ENCODE data around the gene MPZL3. TPM values are rescaled to one million over a fixed set of nuclear protein-coding genes. Genes with fewer than 3 reads are reported as not detected.
A peak's percentile ranks its signal among the peaks of the same experiment; 100 is the strongest.

Gene MPZL3
- total RNA-seq, 1 experiment from 2014 or later, result not detected

DNA sequence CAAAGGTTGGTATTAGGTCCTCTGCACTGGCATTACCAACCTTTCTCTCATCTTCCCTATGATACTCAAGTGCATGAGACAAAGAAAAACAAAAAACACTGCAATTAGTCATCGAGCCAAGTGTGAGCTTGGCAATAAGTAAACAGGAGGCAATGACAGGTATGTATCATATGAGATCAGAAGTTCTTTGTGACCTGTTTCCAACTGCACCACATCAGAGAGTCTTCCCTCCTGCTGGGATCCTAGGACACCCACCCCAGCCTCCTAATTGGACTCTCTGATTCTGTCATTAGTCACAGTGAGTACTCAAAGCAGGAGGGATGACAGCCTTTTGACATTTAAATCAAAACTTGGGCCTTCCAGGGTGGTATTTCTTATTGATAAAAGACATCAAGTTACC lies 19.5 kb downstream of the MPZL3 start:
- DNase-seq (ENCODE audit: low read depth), result no peak

DNA sequence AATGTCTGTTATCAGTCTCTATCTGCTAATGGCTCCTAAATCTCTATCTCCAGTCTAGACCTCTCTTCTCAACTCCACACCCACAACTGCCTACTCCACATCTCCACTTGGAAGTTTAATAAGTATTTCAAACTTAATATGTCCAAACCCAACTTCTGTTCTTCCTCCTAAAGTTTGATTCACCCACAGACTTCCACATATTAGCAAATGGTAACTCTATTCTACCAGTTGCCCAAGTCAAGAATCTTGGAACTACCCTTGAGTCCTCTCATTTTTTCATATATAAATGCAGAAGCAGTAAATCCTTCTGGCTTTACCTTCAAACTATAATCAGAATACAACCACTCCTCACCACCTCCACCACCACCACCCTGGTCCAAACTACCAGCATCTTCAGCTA lies 20.7 kb downstream of the MPZL3 start:
- no peak for DNase-seq (ENCODE audit: low read depth)

DNA sequence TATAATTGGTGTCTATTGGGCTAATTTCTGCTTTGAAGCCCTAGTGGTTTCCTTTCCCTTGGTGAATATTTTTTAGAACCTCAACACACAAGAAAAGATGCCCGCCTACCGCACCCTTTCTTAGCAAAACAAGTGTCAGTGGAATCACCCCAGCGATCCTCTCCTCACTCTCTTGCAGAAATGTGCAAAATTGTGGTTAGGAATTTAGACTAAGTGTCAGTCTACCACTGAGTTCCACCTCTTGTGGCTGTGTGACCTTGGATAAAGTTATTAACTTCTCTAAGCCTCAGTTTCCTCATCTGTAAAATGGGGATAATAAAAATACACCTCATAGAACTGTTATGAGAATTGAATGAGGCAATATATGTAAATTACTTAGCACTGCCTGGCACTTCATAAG lies 22.1 kb downstream of the MPZL3 start:
- no peak for DNase-seq (ENCODE audit: low read depth)

DNA sequence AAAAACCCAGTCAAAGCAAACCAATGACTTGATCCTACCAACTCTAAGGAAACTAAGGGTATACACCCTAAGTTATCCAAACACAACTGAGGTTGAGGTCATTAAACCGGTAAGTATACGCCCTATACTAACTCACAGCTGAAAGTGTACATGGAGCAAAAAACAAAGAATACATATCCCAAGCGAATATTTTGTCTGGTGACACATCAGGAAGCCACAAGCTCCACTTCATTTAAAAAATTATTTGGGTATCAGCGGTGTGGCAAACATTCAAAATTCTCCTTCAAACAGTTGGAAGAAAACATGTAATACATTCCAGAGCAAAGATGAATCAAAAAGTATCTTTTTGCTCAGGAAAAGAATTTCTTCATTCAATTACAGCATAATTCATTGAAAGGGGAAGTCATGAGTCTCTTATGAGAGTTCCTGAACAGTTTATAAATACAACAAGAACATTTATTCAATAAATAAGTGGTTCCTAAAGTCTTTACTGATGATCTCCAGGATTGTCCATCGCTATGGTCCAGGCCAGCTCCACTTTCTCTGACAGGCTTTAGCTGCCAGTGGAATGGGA lies 22.8 kb downstream of the MPZL3 start:
- no peak for DNase-seq (ENCODE audit: low read depth)

DNA sequence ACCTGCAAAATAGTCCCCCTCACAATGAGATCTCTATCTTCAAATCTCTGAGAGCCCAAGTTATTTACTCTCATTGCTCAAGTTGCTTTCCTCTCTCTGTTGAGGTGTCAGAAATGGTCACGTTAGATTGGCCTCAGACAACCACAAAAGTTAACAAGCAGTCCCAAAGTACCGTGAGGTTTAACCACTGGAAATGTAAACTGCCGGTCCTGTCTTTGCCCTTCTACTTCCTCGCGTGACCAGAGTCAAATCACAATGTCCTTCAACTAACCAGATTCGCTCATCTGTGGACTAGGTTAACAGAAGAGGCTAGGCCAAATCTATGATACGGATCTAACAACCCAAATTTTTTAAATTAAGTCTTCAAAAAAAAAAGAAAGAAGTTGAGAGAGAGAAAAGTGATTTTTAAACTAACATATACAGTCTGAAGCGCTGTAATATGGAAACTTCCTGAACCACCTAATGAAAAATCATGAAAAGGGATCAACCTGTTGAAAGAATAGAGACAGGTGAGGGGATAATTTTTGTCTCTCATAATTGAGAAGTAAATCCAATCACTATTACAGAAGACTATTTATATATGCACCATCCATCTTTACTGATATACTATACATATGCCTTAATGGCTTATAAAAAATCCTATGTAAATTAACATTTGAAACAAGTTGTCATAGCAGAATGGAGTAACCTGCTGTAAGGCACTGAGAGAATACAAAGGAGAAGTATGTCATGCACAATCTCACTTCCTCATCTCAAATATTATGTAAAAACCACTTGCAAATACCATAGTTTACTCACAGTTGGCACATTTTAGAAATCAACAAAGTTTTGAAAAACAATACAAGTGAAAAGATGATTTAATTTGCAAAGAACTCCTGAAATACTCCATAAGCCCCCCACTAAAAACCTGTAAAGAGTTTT lies 24.0 kb downstream of the MPZL3 start:
- DNase-seq (ENCODE audit: low read depth), result no peak

DNA sequence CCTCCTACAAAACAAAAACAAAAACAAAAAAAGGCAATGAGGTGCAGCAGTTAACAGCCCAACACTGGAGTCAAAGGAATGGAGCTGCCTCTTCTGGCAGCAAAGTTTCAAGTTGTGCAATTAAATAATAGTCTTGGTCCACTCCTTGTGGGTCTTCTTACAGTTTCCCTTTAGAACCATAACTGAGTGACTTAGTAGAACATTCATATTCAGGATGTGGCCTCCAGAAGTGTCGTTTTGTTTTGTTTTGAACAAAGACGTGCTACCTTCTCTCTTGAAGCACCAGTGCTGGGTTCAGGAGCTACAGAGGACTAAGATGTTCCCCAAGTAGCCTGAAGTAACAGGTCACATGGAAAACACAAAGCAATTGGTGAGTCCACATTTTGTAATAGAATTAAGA lies 25.4 kb downstream of the MPZL3 start:
- no peak for DNase-seq (ENCODE audit: low read depth)

DNA sequence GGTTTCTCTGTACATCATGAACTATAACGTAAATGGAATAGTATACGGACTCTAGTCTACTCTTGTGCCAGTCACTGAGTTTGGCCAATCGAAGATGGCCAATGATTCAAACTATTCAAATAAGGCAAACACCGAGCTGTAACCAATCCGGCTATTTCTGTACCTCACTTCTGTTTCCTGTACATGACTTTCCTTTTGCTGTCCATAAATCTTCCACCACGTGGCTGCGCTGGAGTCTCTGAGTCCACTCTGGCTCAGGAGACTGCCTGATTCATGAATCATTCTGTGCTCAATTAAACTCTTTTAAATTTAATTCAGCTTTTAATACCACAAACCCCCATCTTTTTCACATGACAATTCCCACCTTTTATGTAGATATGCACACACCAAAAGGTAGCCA lies 25.9 kb downstream of the MPZL3 start:
- DNase-seq (ENCODE audit: low read depth), result peak; percentile 19

DNA sequence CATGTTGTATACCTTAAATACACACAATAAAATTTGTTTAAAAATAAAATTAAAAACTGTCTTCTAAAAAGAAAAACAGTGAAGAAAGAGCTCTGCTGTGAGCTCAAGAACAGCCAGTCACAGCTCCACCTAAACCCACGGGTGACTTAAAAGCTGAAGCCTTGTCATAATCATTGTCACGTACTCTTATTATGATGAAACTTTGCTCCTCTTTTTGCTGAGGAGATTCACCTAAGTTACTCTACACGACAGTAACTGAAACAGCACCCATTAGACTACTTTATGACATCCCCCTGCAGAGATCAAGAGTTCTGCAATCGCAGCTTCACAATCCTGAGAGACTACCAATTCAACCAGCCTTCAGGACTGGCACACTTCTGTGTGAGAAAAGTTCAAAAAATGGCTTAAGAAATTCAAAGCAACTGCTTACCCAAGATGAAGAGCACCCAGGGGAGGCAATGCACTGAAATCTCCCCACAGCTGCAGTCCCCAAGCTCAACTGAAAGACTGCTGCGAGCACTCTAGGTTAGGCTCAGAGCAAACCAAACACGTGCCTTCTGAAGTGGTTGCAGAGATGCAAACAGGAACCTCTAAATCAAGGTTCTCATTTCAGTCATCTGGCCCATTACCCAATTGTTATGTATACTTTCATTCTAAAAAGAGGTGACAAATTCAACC lies 27.5 kb downstream of the MPZL3 start, which contains the start of gene JAML:
JAML (minus strand) TSS at position 501 of the 678 bp plus-strand sequence. CDS start 10,145 bp downstream, outside the sequence.
- DNase-seq (ENCODE audit: low read depth), result no peak

DNA sequence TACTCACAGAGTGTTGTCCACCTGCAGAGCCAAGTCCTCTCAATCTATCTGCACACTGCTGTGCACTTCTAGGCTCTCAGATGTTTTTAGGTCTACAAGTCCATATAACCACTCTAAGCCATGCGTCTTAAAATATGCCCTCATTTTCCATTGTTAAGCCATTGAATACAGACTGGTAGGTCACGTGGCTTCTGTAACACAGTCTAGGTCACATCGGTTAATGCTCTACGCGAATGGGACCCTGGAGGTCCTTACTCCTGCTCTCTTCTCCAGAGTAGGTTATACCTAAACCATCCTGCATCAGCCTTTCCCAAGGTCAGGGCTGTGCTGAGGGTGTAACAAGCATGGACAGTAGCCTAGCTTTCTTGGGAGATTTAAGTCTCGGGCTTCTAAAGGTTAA lies 28.2 kb downstream of the MPZL3 start:
- DNase-seq (ENCODE audit: low read depth), result no peak

DNA sequence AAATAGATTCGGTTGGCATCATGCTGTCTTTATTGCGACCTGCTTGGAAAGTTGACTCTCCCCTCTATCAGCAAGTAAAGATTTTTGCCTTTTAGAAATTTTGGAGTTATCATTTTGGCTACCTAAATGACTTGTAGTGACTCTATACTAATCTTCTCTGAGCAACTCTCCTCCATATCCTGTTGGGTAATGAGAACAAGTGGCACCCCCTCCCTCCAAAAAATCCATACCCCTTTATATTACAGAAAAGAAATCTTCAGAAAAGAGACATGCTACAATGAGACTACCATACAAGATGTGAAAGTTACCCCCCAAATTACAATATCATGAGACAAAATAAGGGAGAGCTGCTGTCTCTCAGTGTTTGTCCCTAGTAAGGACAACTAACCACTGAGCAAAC lies 28.6 kb downstream of the MPZL3 start:
- DNase-seq (ENCODE audit: low read depth), result no peak

DNA sequence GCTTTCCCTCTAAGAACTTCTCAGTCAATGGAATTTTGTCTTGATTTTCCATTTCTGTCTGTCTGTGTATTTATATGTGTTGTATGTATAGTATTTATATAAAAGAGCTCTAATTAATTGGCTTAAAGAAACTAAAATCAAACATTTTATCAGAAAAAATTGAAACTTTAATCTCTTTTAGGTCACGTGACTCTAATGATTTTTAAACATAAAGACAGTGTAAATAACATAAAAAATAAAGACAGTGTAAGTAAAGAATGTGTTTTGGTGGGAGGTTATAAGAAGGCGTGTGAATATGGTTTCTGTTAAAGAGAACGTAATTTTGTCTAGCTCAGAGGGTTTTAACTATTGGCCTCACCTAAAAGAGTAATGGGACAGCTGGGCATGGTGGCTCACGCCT lies 29.7 kb downstream of the MPZL3 start:
- DNase-seq (ENCODE audit: low read depth), result no peak

DNA sequence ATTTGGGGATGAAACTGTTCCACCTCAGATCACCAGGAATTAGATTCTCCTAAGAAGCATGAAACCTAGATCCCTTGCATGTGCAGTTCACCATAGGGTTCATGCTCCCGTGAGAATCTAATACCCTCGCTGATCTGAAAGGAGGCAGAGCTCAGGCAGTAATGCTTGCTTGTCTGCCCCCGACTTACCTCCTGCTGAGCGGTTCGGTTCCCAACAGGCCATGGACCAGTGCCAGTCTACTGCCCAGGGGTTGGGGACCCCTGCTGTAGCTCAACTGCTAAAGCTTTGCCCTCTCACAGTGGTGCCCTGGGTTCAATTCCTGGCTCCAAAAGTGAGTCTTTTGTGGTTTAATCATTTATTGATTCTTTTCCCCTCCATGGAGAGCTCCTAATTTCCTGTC lies 30.7 kb downstream of the MPZL3 start:
- DNase-seq (ENCODE audit: low read depth), result no peak

DNA sequence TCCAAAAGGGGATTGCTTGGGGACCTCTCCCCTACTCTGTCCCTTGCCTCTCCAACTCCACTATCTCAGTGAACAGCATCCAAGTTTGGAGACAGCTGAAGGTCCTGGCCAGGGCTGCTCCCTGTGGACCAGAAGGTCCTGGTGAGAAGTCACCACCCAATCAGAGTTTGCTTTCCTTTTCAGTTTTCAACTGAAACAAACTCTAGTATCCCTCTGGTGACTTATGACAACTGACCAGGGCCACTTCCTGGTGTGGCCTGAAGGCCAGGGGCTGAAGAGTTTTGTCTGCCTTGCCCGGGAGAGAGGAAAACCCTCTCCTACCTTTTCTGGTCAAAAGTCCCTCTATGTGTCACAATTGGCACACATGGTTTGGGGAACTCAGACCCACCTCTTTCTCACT lies 32.4 kb downstream of the MPZL3 start:
- DNase-seq (ENCODE audit: low read depth), result no peak

DNA sequence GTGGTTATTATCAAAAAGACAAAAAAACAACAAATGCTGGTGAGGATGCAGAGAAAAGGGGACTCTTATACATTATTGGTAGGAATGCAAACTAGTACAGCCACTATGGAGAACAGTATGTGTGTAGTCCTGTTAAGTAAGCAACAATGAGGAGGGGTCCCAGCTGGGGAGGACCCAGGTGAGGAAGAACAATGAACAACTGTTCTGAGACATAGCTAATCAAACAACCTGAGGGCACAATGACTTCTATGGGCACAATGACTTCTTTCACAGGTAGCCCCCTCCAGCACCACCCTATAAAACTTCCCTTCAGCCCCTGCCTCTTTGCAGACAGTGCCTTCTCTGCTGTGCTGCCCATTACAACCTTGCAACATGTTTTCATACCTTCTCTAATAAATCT lies 32.9 kb downstream of the MPZL3 start:
- DNase-seq (ENCODE audit: low read depth), result no peak

DNA sequence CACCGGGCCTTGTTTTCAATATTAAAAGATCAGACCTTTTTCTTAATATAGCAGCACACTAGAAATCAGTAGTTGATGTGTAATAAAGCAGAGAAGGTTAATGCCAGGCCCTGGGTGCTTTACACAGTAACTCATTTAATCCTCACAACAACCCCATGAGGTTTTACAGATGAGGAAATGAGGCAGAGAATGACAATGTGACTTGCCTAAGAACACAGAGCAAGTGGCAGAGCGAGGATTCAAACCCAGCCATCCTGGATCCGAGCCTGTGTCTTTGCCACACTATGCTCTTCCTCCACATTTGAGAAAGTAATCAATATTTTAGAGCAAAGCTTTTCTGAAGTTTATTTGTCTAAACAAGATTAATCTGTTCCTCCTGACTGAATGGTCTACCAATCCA lies 34.6 kb downstream of the MPZL3 start:
- DNase-seq (ENCODE audit: low read depth), result no peak

DNA sequence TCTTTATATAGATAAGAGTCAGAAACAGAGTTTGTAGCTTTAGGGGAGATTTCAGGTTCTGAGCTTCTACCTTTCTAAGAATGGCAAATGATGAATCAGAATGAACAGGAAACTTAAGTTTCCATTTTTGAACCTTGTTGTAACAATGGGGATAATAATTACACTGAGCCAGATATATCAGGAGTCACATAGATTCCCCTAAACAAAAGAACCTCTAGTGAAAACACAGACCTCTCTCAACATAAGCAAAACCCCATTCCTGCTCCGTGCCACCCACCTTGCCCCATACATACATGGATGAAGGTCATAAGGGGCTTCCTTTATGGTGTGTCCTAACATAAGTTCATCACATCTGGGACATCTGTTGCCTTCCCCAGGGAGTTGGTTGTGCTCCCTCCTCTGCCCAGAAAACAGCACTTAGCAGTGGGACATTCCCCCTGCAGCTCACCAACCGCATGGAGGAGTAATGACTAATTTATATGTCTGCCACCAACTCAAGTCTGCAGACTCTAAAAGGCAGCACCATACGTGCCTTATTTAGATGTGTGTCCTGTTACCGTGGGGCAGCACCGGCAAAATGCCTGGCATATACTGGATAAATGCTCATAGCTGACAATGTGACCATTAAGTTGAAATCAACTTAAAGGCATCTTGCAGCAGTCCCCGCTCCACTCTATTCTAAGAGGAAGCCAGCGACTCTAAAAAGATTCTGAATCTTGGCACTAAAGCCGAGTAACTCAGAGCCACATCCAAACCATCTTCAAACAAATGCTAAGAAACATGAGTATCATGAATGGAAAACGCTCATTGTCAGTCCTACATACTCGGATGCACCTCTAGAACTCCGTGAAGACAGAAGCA lies 35.3 kb downstream of the MPZL3 start:
- DNase-seq (ENCODE audit: low read depth), result no peak

DNA sequence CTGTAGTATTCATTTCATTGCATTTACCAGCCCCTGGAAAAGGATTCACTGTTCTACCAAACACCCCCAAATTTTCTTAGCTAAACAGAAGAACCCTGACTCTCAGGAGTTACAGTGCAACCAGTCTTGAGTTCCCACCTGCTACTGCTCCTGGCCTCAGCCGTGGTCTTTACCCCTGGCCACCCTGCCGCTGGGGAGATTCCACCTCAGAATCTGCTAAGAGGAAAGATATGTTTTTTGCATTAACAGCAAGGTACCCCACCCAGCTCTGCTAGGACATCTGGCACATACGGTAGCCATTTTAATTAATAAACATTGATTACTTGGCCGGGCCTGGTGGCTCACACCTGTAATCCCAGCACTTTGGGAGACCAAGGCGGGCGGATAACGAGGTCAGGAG lies 36.4 kb downstream of the MPZL3 start:
- DNase-seq (ENCODE audit: low read depth), result no peak

DNA sequence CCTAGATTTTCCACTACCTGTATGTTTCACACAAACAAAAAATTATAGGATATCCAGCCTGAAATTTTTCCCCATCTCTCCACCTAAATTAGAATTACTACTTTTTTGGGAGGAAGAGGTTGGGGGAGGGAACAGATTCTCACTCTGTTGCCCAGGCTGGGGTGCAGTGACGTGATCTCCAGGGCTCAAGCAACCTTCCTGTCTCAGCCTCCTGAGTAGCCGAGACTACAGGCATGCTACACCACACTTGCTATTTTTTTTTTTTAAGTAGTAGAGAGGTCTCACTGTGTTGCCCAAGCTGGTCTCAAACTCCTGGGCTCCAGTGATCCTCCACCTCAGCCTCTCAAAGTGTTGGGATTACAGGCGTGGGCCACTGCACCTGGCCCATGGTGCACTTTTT lies 36.9 kb downstream of the MPZL3 start:
- DNase-seq (ENCODE audit: low read depth), result no peak

DNA sequence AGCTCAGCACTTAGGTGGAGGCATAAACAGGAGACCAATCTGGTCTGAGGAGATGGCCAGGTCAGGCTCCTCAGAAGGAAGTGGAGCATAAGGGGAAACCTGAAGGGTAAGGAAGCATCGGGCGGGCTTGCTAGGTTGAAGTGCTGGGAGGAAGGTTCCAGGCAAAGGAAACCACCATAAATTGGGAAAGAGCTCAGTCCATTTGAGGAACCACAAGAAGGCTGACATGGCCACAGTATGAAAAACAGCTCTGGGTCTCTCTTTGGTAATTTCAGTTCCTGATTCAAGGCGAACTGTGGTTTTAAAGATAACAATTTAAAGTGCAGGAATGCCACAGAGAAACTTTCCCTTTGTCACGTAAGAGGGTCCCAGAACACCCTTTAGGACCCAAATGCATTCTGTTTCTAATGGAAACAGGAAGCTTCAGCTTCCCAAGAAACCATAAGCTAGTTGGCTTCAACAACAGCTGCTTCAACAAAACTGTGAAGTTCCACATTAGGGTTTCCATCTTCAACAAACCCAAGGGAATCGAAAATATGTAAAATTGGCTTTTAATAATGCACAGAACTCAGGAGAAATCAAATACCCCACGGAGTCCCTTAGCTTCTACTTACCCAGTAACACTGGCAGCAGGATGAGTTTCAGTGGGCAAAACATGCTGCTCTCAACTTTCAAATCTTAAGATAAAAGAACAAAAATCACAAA lies 37.8 kb downstream of the MPZL3 start:
- DNase-seq (ENCODE audit: low read depth), result no peak

DNA sequence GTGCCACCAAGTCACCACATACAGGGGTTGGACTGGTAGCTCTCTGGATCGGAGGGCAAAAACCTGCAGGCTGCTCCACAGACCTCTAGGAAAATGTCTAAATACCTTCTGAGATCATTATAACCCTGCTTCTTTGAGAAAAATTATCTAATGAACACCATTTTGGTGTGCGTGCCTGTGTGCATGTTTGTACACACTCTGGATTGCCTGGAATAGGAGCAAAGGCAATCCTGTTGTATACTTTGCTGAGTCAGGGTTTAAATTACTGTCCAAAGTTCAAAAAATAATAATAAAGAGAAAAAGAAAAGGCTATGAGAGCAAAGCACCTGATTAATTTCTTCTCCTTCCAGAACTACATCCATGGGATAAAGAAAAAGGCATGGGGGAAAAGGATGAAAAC lies 38.4 kb downstream of the MPZL3 start:
- no peak for DNase-seq (ENCODE audit: low read depth)

DNA sequence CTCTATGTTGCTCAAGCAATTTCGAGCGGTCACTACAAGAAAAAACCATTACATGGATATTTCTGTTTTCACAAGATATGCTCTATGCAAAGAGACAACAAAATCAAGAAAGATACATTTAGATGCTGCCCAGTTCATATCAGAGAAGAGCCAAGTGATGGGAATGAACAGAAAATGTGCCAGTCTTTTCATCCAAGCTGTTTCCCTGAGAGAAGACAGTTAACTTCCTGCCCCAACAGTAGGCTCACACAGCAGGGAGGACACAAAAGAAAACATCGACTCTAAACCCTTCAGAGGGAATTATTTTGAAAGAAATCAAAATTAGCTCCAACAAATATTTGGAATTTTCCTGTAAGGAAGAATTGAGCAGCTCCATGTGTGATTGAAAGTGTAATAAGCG lies 39.0 kb downstream of the MPZL3 start:
- no peak for DNase-seq (ENCODE audit: low read depth)

All from LHCN-M2 (cell line).